Fibroblast of pulmonary artery (primary cell): ENCODE results near the gene KRTAP3-3.

Source experiments
- DNase-seq: peaks from one replicate; pipeline ENCODE4 v3.0.0-alpha.2; 2010; ENCODE audit warnings: low read depth
- H3K4me3 ChIP-seq: replicated peaks from 2 replicates; pipeline ENCODE4 v1.5.1; 2011; ENCODE audit warnings: low read depth, mild to moderate bottlenecking, control low read depth, low read length, moderate library complexity
- CTCF ChIP-seq: IDR thresholded peaks from 2 replicates; pipeline ENCODE4 v1.5.1; 2011; ENCODE audit warnings: mild to moderate bottlenecking, control low read depth, low read length, inconsistent platforms; ENCODE audit errors: missing control alignments

KRTAP3-3 gene

GRCh38 chr17:40961591-40961990 is 32.4 kb downstream of the KRTAP3-3 start:
- no peak overlapping the region for H3K4me3 ChIP-seq
- no peak for DNase-seq
- TF ChIP-seq CTCF: no peak

GRCh38 chr17:40960144-40960543 is 33.8 kb downstream of the KRTAP3-3 start:
- H3K4me3 ChIP-seq: peak overlapping the region; percentile 2
- no peak for TF ChIP-seq CTCF
- peak; percentile 32 for DNase-seq

- no peak for DNase-seq
- no peak for TF ChIP-seq CTCF
- H3K4me3 ChIP-seq: no peak overlapping the region
Observed at GRCh38 chr17:40958086-40958953, 35.6 kb downstream of the KRTAP3-3 start.

GRCh38 chr17:40956401-40957254 is 37.3 kb downstream of the KRTAP3-3 start:
- no peak overlapping the region for H3K4me3 ChIP-seq
- no peak for TF ChIP-seq CTCF
- peak; percentile 42 for DNase-seq

GRCh38 chr17:40953881-40954280 is 40.1 kb downstream of the KRTAP3-3 start:
- no peak for TF ChIP-seq CTCF
- DNase-seq: peak; percentile 13
- no peak overlapping the region for H3K4me3 ChIP-seq

- no peak overlapping the region for H3K4me3 ChIP-seq
- peak; percentile 44 for DNase-seq
- TF ChIP-seq CTCF: no peak
Observed at GRCh38 chr17:40952661-40953060, 41.3 kb downstream of the KRTAP3-3 start.
